Neural cell (in vitro differentiated cells): Measurements from ENCODE around the gene NSFL1C.

Experiments used
- EZH2 ChIP-seq: fragments of 200-600, 300-800 bp; shearing (Covaris generic), sonication (generic); IDR thresholded peaks from 2 replicates; pipeline ENCODE4 v1.6.1; 2014; ENCODE audit warnings: antibody characterized with exemption, low read length, borderline replicate concordance, mild to moderate bottlenecking; ENCODE audit not compliant: insufficient read depth, poor library complexity, severe bottlenecking
- MXI1 ChIP-seq: fragments of 450-650 bp; conservative IDR thresholded peaks from 2 replicates; pipeline ENCODE4 v1.6.1; 2014; ENCODE audit warnings: antibody characterized with exemption, mild to moderate bottlenecking; ENCODE audit not compliant: poor library complexity, severe bottlenecking
- TAF1 ChIP-seq: IDR thresholded peaks from 2 replicates; pipeline ENCODE4 v1.6.1; 2012; ENCODE audit warnings: low read depth
- TF ChIP-seq, protein P1 (sequence below): fragments of 450-650 bp; IDR thresholded peaks from 2 replicates; pipeline ENCODE4 v1.5.1; 2014; ENCODE audit warnings: antibody characterized with exemption, mild to moderate bottlenecking, moderate library complexity; ENCODE audit not compliant: poor library complexity, severe bottlenecking

DNA sequence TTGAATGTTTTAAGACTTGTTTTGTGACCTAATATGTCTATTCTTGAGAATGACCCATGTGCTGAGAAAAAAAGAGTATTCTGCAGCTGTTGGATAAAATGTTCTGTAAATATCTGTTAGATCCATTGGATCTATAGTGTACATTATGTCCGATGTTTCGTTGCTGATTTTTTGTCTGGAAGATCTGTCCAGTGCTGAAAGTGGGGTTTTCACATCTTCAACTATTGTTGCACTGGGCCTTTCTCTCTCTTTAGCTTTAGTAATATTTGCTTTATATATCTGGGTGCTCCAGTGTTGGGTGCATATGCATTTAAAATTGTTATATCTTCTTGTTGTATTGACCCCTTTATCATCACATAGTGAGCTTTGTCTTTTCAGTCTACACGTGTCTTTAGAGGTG lies 30.3 kb upstream of the NSFL1C start:
- no peak for TF ChIP-seq TAF1
- TF ChIP-seq, protein P1, sequence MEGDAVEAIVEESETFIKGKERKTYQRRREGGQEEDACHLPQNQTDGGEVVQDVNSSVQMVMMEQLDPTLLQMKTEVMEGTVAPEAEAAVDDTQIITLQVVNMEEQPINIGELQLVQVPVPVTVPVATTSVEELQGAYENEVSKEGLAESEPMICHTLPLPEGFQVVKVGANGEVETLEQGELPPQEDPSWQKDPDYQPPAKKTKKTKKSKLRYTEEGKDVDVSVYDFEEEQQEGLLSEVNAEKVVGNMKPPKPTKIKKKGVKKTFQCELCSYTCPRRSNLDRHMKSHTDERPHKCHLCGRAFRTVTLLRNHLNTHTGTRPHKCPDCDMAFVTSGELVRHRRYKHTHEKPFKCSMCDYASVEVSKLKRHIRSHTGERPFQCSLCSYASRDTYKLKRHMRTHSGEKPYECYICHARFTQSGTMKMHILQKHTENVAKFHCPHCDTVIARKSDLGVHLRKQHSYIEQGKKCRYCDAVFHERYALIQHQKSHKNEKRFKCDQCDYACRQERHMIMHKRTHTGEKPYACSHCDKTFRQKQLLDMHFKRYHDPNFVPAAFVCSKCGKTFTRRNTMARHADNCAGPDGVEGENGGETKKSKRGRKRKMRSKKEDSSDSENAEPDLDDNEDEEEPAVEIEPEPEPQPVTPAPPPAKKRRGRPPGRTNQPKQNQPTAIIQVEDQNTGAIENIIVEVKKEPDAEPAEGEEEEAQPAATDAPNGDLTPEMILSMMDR, result no peak
- no peak for TF ChIP-seq EZH2
- no peak for TF ChIP-seq MXI1
